HG03558 (cell line): ENCODE measurements around the gene ZDHHC19.
"Not testable (repeated sequence)": the region's sequence is repeated elsewhere in the genome, so short reads cannot be mapped to it uniquely, and the experiment has no call there.

Experiments used
- ATAC-seq: cut with Tn5 transposase; IDR thresholded peaks from one replicate; pipeline ENCODE4 v1.9.1; 2021; ENCODE audit warnings: moderate number of reproducible peaks; ENCODE audit not compliant: unreplicated experiment; ENCODE audit errors: extremely low read depth

Gene ZDHHC19

DNA sequence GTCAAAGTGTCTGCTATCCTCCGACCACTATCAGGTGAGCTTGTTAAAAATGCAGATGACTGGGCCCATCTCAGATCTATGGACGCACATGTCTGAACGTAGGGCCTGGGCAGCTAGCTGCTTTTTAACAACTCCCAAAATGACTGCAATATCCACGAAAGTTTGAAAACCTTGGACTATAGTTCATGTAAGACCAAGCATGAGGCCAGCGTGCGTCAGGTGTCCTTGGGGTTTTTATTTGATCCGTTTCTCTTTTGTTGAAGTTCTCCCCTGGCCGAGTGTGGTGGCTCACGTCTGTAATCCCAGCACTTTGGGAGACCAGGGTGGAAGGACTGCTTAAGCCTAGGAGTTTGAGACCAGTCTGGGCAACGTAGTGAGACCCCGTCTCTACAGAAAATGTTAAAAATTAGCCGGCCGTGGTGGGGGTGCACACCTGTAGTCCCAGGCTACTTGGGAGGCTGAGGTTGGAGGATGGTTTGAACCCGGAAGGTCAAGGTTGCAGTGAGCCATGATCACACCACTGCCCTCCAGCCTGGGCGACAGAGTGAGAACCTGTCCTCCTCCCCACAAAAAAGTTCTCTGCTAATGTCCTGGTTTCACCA is 14.7 kb upstream of the ZDHHC19 start:
- no peak for ATAC-seq

DNA sequence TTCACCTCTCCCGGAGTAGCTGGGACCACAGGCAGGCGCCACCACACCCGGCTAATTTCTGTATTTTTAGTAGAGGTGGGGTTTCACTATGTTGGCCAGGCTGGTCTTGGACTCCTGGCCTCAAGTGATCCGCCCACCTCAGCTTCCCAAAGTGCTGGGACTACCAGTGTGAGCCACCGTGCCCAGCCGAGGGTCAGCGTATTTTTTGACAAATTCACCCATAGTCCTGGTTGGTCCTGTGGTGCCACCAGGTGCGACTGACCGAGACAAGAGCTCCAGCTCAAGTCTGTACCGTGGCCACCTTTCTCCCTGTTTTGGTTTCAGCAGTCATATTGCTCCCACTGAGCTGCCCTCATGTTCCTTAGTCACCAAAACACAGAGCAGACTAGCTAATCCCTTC is 13.9 kb upstream of the ZDHHC19 start:
- ATAC-seq, result no peak

DNA sequence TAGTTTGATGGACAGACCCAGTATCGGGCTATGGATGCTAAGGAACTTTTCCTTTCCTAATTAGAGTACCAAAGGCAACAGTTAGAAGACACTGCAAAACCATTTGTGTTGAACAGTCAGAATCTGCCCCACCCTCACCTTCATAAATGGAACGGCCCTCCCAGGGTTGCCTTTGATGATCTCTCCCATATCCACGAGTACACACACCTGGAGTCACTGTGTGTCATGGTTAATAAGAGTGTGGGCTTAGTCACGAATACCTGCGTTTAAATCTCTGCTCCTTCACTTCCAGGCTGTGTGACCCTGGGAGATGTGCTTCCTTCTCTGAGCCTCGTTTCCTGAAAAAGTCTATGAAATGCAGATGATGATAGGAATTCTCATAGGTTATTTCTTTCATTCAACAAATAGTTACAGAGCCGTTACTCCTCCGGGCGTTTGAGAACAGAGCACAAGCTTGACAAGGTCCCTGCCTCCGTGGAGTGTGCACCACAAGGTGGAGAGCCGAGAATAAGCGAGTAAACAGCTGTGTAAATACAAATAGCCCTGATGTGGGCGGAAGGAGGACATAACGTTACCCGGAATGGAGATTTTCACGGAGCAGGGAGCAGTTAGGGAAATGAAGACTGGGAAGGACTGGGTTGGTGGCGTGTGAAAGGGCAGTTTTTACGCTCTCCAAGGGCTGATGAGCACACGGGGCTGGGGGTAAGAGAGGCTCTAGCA is 11.8 kb upstream of the ZDHHC19 start:
- ATAC-seq, result no peak

DNA sequence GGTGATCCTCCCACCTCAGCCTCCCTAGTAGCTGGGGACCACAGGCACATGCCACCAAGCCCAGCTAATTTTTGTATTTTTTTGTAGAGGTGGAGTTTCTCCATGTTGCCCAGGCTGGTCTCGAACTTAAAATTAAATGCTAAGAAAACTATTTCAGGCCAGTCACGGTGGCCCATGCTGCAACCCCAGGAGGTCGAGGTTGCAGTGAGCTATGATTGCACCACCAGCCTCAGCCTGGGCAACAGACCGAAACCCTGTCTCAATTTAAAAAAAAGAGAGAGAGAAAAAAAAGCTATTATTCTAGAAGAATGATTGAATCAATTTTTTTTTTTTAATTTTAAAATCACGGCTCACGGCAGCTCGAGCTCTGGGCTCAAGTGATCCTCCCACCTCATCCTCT is 9.8 kb upstream of the ZDHHC19 start:
- no peak for ATAC-seq

DNA sequence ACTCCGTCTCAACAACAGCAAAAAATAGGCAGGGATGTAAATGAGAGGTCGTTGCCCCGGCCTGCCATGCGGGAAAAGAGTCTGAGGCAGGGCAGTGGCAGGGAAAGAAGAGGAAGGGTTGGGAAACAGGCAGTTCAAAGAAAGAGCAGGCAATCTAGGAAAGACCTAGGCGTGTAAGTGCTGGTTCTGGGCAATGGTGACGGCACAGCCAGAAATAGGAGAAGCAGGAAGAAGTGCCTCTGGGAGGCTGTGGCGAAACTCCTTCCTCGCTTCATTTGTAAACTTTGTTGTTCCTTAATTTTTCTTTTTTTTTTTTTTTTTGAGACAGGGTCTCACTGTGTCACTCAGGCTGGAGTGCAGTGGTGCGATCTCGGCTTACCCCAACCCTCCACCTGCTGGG is 9.4 kb upstream of the ZDHHC19 start:
- no peak for ATAC-seq

DNA sequence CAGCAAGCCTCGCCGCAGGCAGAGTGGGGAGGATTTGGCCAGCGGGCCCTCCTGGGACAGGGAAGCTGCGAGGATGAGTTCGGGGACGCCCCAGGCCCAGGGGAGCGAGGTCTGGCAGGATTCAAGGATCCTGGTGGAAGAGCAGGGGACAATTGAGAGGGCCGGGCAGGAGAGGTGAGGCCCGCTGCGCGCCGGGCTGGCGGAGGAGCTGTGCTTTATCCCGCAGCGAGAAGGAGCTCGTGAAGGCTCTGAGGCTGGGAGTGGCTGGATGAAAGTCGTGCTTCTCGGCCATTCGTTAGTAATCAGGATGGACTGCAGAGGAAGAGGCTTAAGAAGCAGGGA is 8.7 kb upstream of the ZDHHC19 start:
- no peak for ATAC-seq

DNA sequence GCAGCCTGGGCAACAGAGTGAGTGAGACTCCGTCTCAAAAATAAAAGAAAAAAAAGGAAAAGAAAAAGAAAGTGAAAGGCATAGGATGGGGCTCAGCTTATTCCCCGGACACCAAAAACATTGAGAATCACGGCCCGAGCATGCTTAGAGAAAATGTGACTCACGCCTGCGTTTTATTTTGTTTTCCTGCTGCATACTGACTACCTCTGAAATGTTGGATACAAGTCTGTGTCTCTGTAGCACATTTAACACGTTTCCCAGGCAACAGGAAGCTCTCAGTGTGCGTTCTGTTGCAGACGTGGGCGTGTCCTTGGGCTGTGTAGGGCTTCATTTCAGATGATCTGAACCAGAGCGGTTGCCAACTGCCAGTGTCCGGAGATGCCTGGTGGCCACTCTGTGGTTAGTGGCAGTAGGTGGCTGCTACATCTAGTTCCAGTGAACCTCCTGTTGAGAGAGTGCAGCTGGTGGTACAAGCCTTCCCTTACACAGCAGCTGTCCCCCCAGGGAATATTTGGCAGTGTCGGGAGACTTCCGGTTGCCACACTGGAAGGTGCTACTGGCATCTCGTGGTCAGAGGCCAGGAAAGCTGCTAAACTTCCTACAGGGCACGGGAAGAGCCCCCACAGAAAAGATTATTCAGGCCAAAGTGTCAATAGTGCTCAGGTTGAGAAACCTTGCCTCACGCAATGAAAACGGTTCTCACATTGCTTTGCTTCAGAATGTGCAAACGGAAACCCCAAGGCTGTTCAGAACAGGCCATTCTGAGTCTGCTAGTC is 8.2 kb upstream of the ZDHHC19 start:
- ATAC-seq, result no peak

DNA sequence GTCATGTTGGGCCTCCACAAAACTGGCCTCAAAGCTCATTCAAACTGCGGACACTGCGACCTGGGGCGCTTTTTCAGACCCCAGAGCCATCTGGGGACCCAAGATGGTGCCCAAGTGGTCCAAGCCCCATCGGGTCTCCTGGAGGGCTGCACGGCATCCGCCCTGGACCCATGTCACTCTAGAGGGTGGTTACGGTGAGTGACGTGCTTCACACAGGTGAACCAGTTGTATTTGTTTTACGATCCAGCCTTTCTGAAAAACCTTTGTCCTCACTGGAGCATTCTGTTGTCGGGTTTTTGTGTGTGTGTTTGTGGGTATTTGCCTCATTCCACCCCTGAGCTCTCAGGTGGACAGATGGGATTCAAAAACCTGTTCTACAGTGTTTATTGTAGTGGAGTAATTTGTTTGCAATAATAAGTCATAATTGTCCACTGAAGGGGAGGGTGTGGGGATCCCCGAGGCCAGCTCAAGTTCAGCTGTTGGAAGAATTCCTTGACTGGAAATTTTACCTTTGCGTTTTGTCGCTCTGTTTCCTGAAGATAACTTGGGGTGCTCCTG is 7.0 kb upstream of the ZDHHC19 start:
- ATAC-seq, result no peak

DNA sequence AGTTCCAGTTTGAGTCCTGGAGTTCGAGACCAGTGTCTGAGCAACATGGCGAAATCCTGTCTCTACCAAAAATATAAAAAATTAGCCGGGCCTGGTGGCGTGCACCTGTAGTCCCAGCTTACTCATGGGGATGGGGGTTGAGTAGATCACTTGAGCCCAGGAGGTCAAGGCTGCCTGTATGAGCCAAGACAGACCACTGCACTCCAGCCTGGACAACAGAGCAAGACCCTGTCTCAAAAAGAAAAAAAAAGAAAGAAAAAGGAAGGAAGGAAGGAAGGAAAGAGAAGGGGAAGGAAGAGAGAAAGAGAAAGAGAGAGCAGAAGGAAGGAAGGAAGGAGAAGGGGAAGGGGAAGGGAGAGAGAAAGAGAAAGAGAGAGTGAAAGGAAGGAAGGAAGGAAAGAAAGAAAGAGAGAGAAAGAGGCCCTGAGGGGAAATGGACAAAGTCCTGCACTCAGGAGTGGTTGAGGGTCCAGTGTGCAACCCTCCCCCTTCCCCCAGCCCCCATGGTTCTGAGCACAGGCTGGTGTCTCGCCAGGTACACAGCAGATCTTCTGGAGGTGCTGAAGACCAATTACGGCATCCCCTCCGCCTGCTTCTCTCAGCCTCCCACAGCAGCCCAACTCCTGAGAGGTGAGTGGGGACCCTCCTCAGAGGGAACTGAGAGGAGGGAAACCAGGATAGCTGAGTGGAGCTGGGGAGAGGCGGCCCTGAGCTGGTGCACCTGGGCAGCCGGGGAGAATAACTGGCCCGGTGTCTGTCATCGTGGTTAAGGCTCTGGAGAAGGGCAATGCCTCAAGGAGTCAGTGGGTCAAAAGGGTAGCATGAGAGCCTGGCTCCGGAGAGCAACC is 6.3 kb upstream of the ZDHHC19 start:
- no peak for ATAC-seq

DNA sequence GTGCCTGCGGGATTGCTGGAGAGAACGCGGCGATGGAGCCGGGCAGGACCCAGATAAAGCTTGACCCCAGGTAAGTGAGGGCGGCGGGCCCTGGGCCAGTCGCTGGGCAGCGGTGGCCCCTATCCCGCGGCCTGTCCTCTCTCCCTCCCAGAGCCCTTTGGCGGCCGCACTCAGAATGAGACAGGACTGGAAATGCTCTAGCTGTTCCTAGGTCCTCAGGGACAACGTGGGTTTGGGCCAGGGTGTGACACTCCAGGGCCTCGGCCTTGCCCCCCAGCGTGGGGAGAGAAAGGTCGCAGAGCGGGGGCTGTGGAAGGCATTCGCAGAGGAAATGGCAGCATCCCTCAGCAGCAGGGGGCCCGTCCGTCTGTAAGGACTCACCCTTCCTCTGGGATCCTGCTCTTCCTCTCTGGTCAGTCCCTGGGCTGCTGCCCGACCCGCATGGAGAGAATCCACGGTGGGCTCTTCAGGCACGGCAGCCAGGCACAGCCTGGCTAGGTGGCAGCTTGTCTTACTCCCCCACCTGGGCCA is 5.5 kb upstream of the ZDHHC19 start:
- ATAC-seq, result no peak

DNA sequence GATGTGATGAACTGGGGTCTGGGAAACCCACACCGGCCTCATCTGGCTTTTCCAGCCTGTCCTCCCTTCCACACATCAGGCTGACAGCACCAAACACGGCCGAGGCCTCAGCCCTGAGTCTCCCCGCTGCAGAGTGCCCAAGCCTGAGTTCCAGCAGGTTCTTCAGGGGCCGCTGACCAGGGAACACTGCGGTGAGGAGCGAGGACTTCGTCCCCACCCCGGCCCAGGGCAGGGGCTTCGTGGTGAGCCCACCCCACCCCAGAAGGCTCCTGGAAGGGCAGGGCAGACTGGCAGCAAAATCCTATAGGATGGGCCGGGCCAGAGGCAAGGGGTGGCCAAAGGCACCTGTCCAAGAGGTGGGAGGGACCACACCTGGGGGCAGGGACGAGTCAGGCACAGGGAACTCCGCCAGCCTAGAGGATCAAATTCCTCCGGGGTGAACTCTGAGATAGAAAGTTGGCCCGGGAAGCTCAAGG is 4.9 kb upstream of the ZDHHC19 start, which contains the start of gene SLC51A:
Gene SLC51A, plus strand, starts transcription at position 446 of the 476 bp plus-strand sequence. CDS start 179 bp downstream, outside the sequence.
- no peak for ATAC-seq

DNA sequence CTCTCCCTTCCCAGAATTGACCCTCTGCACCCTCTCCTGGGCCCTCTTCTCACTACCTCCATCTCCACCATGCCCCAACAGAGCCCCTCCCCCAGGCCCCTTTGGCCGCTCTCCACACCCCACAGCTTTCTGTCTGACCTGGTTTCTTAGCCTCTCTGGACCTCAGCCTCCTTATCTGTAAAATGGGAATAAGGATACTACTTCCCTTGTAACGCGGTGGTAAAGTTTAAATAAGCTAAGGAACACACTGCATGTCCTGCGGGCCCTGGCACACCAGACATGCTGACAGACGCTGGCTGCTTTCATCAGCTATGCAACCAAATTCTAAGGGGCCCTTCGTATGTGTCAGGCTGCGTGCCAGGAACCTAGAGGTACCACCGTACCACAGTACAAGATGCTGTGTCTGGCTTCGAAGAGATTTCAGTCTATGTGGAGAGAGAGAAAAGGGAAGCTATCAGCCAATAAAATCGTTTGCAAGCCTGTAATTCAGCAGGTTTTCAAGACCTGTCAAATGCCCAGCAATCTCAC is 4.4 kb upstream of the ZDHHC19 start:
- no peak for ATAC-seq

DNA sequence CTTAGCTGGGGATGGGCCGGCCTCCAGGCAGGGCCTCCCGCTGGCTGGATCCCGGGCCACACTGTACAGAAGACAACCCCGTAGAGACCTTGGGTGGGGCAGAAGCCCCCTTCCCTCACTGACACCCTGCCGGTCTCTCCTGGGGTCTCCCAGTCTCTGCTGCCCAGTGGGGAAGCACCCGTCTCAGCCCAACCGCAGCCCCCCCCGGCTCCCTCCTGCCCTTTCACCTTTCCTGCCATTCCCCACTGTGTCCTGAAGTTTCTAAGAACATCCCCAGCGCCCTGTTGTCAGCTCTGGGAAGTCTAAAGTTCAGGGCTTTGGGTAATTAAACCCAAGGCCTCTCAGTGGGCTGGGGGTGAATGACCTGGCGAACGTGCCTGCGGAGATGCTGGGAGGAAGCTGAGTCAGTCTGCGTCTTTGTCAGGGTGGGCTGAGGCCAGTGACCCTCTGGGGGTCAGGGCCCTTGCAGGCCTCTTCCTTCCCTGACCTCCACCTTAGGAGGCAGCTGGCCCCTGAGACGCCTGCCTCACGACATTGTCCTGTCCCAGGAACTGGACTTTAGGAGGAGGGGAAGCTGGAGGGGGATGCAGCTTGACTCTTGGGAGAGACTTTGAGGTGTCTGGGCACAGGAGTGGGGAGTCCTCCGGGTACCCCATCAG is 3.7 kb upstream of the ZDHHC19 start:
- ATAC-seq, result no peak

DNA sequence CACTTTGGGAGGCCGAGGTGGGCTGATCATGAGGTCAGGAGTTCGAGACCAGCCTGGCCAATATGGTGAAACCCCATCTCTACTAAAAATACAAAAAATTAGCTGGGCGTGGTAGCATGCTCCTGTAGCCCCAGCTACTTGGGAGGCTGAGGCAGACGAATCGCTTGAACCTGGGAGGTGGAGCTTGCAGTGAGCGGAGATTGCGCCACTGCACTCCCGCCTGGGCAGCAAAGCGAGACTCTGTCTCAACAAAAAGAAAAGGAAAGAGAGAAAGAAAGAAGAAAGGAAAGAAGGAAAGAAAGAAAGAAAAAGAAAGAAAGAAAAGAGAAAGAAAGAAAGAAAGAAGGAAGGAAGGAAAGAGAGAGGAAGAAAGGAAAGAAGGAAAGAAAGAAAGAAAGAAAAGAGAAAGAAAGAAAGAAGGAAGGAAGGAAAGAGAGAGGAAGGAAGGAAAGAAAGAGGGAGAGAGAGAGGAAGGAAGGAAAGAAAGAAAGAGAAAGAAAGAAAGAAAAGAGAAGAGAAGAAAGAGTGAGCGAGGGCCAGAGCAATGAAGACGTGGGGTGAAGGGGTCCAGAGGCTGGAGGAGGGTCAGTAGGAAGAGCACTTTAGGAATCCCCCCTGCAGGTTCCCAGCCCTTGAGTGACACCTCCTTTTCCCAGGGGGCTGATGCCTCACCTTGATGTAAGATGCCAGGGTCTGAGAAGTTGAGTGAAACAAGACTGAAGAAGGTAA is 1.1 kb downstream of the ZDHHC19 start:
- not testable (repeated sequence) for ATAC-seq

DNA sequence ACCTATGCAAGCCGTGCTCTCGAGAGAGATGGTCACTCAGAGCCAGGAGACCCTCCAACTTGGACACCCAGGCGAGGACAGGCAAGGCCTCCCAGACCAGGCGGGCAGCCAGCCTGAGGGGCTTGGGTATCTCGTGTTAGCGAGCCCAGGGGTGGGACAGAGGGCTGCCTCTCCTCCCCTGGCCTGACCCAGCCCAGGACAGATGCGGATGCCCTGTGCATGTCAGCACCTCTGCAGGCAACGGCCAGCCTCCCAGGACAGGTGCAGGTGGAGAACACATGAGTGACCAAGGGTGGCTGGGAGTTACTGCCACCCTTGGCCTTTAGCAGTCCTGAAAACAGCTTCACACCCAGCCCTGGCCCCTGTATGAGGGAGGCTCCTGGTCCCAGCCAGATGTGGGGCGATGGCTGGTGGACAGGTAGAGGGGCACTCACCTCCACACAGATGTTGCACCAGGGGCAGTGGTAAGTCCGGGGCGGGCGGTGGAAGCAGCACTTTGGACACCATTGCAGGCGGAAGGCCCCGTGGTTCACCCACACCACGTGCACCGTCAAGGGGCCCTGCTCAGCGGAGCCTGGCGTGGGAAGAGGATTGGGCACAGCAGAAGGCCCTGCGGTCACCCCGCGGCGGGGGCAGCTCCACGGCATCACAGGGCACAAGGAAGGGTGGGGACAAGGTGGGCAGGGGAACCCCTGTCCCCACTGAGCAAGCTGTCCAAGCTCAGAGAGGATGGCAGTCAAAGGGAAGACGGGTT is 2.1 kb downstream of the ZDHHC19 start:
- ATAC-seq, result no peak

DNA sequence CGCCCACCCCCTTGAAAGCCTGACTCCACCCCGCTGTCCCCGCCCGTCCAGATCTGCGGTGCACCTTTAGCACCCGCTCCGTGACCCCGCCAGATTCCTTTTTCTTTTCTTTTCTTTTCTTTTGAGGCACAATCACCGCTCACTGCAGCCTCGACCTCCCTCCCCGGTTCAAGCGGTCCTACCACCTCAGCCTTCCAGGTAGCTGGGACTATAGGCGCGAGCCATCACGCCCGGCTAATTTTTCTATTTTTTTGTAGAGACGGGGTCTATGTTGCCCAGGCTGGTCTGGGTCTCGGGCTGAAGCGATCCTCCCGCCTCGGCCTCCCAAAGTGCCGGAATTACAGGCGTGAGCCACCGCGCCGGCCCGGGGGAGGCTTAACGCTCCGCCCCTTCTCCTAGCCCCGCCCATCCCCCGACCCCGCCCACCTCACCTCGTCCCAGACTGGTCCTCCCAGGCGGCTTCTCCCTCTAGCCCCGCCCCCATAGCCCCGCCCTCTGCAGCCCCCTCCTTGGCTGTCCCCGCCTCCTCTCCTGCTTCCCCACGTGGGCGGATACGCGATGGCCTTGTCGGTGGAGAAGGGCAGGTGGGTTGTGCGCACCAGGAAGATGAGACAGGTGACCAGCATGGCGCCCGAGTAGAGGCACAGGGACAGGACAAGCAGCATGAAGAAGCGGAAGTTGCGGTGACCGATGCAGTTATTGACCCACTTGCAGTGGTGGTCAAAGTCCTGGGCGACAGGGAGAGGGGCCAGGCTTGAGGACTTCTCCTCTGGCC is 3.2 kb downstream of the ZDHHC19 start:
- ATAC-seq, result no peak
